Sigmoid colon (tissue), 4 donors: ENCODE results near the gene ENPP1.

Experiments
- CTCF ChIP-seq, 4 experiments: fragments of 450-650 bp in 3 of 4; fragments of 200-600 bp in 1 of 4; IDR thresholded peaks; one replicate each; pipeline ENCODE4 v1.5.1; 2016 to 2019; ENCODE audit warnings: antibody characterized with exemption in 4 of 4, mild to moderate bottlenecking in 3 of 4, moderate library complexity in 2 of 4
- EP300 ChIP-seq, 4 donors: sonication (generic); formaldehyde crosslinking; IDR thresholded peaks; one replicate each; pipeline ENCODE4 v1.6.1; 2017; ENCODE audit warnings: antibody characterized with exemption in 4 of 4
- POLR2A ChIP-seq, 2 donors: fragments of 450-650 bp; IDR thresholded peaks; one replicate each; pipeline ENCODE4 v1.6.1; 2016; ENCODE audit warnings: antibody characterized with exemption in 2 of 2, mild to moderate bottlenecking in 2 of 2, moderate library complexity in 2 of 2
- POLR2AphosphoS5 ChIP-seq, 4 donors: sonication (generic); formaldehyde crosslinking; IDR thresholded peaks; one replicate each; pipeline ENCODE4 v1.6.1; 2017; ENCODE audit warnings: antibody characterized with exemption in 4 of 4

- no peak for TF ChIP-seq CTCF (IDR thresholded peaks at IDR 0.05)
- TF ChIP-seq POLR2A (IDR thresholded peaks at IDR 0.05) = no peak
- no peak for TF ChIP-seq POLR2AphosphoS5 (IDR thresholded peaks at IDR 0.05)
- TF ChIP-seq EP300 (IDR thresholded peaks at IDR 0.05) = no peak
Measured at GRCh38 chr6:131761762-131762067, 46.1 kb upstream of the ENPP1 start.
